Measurements from ENCODE around the gene TRIO. TPM values are rescaled to one million over a fixed set of nuclear protein-coding genes. Genes with fewer than 3 reads are reported as not detected.
"Not testable (repeated sequence)": the region's sequence is repeated elsewhere in the genome, so short reads cannot be mapped to it uniquely, and the experiment has no call there.

Gene TRIO
- total RNA-seq, 1 experiment from 2014 or later: 50.9 TPM

DNA sequence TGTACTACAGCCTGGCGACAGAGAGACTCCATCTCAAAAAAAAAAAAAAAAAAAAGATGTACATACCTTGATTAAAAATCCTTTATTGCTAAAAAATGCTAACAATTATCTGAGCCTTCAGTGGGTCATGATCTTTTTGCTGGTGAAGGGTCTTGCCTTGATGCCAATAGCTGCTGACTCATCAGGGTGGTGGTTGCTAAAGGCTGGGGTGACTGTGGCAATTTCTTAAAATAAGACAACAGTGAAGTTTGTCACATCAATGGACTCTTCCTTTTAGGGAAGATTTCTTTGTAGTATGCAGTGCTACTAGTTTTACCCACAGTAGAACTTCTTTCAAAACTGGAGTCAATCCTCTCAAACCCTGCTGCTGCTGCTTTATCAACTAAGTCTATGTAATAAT is 404.5 kb downstream of the TRIO start:
- DNase-seq (ENCODE audit: low spot score): no peak

GRCh38 chr5:14551211-14551610 is 408.1 kb downstream of the TRIO start:
- no peak for DNase-seq (ENCODE audit: low spot score)

DNA sequence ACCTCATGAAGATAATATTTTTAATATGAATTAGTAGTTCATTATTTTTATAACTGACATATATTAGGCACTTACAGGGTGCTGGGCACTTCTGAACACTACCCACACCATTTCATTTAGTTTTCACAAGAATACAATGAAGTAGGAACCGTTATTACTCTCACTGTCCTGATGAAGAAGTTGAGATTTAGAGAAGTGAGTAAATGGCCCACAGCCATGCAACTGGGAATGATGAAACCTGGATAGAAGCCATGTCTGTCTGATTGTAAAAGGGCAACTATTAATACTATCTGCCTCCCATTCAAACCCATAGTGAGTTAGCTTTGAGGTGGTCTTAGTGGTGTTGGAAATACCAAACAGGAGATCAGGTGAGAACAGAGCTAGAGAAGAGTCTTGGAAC is 408.9 kb downstream of the TRIO start:
- no peak for DNase-seq (ENCODE audit: low spot score)

GRCh38 chr5:14554288-14554687 is 411.1 kb downstream of the TRIO start:
- not testable (repeated sequence) for DNase-seq (ENCODE audit: low spot score)

- DNase-seq (ENCODE audit: low spot score): no peak
Observed at GRCh38 chr5:14556015-14556414, 412.9 kb downstream of the TRIO start.

GRCh38 chr5:14557203-14557770 is 414.1 kb downstream of the TRIO start:
- no peak for DNase-seq (ENCODE audit: low spot score)

- DNase-seq (ENCODE audit: low spot score): no peak
Observed at GRCh38 chr5:14557791-14558415, 414.8 kb downstream of the TRIO start.

Other genes starting within 250 kb of the TRIO start
- gene DNAH5, start 198.7 kb upstream of the TRIO start, total RNA-seq (2014; rRNA removed; shearing (Covaris generic)): 1.5 TPM in 2 replicates